CD4-positive, alpha-beta T cell treated with Interleukin-17A for 1 hour (primary cell): ENCODE data around the gene CPAMD8.
A peak's percentile ranks its signal among the peaks of the same experiment; 100 is the strongest.

Experiments used
- DNase-seq: peaks from one replicate; pipeline ENCODE4 v3.0.0-alpha.2; 2020

The CPAMD8 gene

DNA sequence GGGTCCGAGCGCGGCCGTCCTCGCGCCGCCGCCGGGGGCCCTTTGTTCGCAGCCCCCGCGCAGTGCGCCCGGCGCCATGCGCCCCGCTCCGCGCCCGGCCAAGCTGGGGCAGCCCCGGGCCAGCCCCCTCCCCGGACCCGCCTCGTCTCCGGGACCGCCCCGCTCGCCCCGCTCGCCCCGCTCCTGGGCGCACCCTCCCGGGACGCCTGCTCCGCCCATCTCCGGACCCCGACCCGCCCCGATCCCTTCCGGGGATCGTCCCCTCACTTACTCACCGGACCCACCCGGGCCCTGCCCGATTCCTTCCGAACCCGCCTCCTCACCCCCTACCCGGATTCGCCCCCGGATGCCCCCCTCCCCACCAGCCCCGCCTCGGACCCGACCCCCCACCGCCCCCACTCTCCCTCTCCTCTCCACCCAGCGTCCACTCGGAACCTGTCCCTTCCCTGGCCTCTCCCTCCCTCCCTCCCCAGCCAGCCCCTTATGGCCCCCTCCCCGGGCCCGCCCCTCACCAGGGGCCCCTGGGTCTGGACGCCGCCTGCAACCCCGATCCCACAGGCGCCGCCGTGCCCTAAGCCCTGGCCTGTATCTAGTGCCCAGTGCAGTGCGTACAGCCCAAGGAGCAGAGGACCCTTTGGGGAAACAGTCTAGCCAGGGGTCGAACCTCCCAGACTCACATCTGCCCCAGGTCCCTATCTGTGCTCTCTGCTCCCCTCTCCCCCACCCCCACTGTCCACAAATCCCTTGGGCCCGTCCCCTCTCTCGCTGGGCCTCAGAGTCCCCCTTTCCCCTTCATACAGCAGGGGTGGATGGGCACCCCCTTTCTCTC lies at the start of gene CPAMD8:
Gene CPAMD8 (minus strand): TSS at position 105 of the 829 bp plus-strand sequence. CDS start 168 bp downstream, outside the sequence.
- DNase-seq: no peak

DNA sequence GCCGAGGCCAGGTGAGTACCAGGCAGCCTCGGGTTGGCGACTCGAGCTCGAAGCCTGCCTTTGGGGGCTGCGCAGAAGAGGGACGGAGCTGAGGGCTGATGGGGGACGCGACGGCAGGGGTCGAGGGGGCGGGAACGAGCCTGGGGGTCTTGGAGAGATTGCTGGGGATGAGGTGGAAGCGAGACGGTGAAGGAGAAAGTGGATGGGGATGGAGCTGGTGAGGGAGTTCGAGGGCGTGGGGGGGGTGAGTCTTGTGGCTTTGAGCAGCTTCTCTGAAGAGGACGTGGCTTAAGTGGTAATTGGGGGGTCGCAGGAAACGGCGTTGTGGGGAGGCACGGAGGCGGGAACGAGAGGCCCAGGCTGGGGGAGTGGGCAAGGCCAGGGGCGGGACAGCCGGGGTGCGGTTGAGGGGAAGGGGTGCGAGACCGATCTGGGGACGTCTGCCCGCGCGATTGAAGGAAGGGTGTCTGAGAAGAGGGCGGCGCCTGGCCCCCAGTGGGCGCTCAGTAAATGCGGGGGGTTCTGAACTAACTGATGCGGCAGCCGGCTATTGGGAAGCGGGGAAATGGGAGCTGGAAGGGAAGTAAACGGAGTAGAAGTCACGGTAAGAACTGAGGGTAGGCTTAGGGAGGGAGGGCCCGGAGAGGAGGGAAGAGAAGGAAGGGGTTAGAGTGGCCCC lies 49.4 kb upstream of the CPAMD8 start:
- DNase-seq: peak; percentile 72

- DNase-seq: peak; percentile 100
Measured at GRCh38 chr19:17075035-17075863, 48.6 kb upstream of the CPAMD8 start, which contains the start of the genes HAUS8 and MYO9B. HAUS8 (minus strand) TSS chr19:17075452; CDS start chr19:17075422, 30 bp downstream. MYO9B (plus strand) TSS chr19:17075777; CDS start chr19:17101718, 25,941 bp downstream.

GRCh38 chr19:17074634-17075034 lies 48.0 kb upstream of the CPAMD8 start:
- DNase-seq: no peak

DNA sequence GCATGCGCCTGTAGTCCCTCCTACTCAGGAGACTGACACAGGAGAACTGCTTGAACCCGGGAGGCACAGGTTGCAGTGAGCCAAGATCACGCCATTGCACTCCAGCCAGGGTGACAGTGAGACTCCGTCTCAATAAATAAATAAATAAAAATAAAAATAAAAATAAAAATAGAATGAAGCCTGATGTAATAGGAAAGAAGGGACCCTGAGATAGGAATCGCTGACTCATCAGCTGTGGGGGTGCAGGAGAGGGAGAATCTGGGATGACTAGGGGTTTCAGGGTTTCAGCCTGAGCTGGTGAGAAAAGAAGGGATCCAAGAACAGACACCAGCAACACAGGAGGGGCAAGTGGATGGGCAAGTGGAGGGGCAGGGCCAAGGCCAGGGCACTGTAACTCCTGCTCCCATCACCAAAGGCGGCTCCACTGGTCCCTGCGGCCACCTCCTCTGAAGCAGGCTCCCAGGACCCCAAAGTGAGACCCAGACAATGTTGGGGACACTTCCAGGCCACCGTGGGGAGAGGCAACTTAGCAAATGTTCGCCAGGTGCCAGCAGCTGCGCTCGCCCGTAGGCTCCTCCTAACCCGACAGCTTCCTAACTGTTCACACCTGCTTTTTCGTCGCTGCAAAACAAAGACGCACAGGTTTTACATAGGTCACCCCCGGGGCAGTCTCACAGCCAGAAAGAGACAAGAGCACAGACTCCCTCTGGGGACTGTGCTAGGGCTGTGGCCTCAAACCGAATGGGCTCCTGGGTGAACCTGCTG lies 47.4 kb upstream of the CPAMD8 start:
- DNase-seq: peak; percentile 21

- no peak for DNase-seq
Measured at GRCh38 chr19:17070912-17071311, 44.3 kb upstream of the CPAMD8 start.

DNA sequence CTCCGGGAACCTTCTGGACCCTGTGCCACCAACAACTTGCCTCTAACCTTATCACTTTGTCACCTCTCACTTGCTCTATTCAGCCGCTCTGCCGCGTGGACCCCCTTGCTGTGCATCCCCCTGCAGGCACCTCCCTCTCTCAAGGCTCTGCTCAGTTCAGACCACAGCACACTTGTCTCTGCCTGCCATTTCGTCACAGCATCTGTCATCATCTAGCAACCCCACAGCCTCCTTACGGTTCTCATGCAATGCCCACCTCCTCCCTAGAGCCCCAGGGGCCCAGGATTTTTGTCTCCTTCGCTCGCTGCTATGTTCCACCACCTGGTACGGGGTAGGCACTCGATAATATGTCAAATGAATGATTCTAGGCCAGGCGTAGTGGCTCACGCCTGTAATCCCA lies 43.8 kb upstream of the CPAMD8 start:
- no peak for DNase-seq

GRCh38 chr19:17069193-17069592 lies 42.6 kb upstream of the CPAMD8 start:
- no peak for DNase-seq

DNA sequence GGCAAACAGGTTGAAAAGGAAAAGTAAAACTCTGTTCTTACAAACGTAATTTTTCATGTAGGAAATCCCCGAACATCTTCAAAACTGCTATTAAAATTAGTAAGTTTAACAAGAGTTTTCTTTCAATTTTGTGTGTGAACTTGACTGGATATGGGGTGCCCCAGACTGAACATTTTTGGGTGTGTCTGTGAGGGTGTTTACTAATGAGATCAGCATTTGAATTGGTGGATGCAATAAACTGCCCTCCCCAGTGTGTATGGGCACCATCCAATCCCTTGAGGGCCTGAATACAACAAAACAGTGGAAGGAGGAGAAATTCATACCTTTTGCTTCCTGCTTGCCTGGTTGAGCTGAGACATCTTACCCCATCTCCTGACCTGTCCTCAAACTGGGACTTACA lies 36.8 kb upstream of the CPAMD8 start:
- DNase-seq: no peak

- DNase-seq: no peak
Measured at GRCh38 chr19:17061691-17062090, 35.1 kb upstream of the CPAMD8 start.

GRCh38 chr19:17061205-17061604 lies 34.6 kb upstream of the CPAMD8 start:
- DNase-seq: no peak

DNA sequence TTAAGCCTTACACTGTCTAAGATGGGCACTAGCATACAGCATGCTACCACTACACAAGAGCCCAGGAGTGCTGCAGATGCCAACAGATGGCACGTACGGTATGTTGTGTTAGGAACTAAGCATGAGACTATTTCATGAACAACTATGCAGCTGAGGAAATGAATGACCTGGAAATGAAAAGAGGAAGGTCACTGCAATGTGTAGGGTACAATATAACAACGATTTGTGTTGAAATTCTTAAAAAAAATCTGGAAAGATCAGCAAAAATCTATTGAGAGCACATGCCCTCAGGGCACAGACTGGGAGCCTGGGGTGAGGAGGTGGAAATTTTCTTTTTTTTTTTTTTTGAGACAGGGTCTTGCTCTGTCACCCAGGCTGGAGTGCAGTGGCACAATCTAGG lies 34.2 kb upstream of the CPAMD8 start:
- DNase-seq: no peak

DNA sequence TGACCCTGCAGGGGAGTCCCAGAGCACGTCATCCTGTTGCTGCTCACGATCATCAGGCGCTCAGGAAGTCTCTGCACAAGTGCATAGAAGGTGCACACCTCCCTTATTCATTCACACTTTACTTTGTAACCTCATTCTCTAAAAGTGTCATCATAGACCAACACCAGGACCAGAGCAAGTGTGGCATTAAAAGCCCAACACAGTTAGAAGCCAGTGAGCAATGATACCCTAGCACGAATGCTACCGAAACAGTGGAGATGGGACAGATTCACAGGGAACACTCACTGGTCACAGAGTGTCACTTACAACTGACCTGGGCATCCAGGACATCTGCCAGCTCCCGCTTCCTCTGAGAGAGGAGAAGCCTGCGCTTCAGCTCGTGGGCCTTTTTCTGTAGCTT lies 31.6 kb upstream of the CPAMD8 start:
- no peak for DNase-seq

DNA sequence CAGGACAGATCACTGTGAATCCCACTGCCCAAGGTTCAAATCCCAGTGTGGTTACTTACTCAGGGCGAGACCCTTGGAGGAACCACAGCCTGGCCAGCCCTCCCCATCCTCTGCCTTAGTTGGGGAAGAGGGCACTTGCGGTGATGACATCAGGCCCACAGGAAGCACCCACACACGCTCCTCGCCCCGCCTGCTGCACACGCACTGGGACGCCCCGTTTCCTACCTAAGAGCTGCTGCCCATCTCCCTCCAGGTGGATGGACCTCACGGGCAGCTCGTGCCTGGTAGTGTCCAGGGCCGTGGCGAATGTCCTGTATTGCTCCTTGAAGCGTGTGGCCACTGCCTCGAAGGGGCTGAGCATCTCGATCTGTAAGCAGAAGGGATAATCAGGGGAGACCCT lies 29.0 kb upstream of the CPAMD8 start:
- no peak for DNase-seq

- DNase-seq: no peak
Measured at GRCh38 chr19:17054746-17055145, 28.1 kb upstream of the CPAMD8 start.

DNA sequence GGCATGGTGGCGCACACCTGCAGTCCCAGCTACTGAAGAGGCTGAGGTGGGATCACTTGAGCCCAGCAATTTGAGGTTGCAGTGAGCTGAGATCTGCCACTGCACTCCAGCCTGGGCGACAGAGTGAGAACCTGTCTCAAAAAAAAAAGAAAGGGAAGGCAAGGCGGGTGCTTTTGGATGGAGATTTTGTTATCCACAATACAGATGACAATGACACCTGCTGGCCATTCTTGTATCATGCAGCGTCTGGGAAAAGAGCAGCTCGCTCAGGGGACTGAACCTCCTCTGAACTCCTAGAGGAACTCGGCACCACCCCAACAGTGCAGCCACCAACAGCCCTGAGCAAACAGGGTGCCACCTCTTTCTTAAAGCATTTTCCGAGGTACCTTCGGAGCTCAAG lies 25.8 kb upstream of the CPAMD8 start:
- peak; percentile 50 for DNase-seq

- no peak for DNase-seq
Measured at GRCh38 chr19:17049711-17050280, 23.2 kb upstream of the CPAMD8 start.

DNA sequence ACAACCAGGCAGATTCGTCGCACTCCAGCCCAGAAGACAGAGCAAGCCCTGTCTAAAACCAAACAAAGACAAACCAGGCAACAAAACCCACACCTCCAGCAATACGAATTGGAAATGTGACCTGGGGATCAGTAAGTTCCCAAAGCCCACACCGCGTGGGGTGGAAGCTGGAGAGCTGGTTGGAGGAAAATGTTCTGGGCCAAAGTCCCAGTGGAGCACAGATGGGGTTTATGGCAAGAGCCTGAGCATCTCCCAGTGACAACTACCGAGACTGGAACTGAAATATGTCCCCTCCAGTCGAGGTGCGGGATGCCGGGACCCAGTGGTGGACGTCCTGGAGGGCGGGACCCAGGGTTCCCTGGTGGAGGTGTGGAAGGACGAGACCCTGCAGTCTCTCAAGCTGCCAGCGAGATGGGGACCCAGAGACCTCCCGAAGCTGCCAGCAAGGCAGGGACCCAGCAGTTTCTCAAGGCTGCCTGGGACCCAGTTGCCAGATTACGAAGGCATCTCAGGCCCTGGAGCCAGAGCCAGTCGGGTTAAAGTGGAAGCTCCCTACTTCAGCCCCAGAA lies 22.4 kb upstream of the CPAMD8 start:
- no peak for DNase-seq

DNA sequence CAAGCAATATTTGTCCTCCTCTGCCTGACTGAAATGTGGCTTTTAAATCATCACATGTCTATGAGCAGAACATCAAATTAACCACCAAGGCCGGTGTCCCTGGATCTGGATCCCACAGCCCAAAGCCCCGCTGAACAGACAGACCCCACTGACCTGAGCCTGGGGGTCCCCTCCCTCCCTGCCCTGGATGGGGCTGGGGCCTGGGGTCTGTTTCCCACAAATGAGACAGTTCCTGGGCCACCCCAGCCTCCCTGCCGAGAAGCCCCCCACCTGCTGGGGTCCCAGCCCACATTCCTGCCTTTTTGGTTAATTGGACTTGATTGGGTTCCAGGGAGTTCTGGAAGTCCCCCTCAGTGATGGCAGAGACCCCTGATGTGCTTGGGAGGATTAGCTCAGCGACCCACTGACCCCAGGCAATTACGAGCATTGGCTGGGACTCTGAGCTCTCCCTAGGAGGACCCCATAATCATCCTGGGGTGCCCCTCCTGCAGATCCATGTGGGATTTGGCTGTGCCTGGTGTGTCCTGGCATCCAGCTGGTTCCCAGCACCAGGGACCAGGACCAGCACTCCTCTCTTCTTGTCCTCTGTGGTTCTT lies 19.4 kb upstream of the CPAMD8 start:
- no peak for DNase-seq

DNA sequence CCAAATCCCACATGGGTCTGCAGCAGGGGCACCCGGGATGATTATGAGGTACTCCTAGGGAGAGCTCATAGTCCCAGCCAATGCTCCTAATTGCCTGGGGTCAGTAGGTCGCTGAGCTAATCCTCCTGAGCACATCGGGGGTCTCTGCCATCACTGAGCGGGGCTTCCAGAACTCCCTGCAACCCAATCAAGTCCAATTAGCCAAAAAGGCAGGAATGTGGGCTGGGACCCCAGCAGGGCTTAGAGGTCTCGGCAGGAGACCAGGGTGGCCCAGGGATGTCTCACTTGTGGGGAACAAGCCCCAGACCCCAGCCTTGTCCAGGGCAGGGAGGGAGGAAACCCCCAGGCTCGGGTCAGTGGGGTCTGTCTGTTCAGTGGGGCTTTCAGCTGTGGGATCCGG lies 17.1 kb upstream of the CPAMD8 start:
- no peak for DNase-seq

GRCh38 chr19:17041976-17042375 lies 15.4 kb upstream of the CPAMD8 start:
- no peak for DNase-seq
